Umbilical cord (tissue), 2 donors: ENCODE results near the gene ABTB2. TPM values are rescaled to one million over a fixed set of nuclear protein-coding genes. Genes with fewer than 3 reads are reported as not detected.
A peak's percentile ranks its signal among the peaks of the same experiment; 100 is the strongest.

Experiments used
- DNase-seq: peaks from one replicate; pipeline ENCODE4 v3.0.0-alpha.2; 2015; ENCODE audit warnings: low spot score
- total RNA-seq: library from RNA; depleted of rRNA; stranded (reverse); fragments of >200 nt; gene quantifications from one replicate; pipeline ENCODE4 v1.2.3, GENCODE V29; 2014; ENCODE audit warnings: low replicate concordance; ENCODE audit not compliant: insufficient read depth

Gene ABTB2
- total RNA-seq, 1 donor from 2014 or later: 3.9 TPM

DNA sequence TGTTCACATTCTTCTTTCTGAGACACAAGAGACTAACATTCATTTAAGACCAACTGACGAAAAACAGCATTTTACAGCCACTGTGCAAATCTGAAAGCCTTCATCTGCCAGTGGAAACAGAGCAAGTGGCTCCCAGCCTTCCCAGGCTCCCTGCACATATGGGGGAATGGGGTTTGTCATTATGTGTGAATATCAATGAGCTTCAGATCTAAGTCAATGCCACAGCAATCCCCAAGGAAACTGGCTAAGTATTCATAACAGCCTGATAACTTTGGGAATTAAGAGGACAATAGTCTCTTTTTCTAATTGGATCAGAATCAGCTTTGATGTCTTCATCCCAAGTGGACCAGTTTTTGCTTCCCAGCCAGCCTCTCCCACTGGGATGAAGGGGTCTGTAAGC lies 66.9 kb downstream of the ABTB2 start:
- DNase-seq: no peak

DNA sequence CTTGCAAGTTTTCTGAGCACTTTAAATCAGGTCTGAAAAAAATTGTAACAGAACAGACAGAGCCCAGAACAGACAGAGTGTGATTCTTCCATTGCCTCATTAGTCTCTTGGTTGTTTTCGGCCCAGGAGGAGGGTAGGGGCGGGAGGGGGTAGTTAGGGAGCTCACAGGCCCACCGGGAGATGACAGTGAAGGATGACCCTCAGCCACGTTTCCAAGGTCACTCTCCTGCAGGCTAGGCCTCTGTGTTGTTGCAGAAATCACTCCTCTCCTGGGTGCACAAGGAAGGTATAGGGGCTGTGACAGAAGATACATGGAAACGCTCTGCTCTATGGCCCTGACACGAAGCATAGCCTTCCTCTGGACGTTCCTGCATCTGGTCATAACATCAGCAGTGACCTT lies 69.3 kb downstream of the ABTB2 start:
- no peak for DNase-seq

DNA sequence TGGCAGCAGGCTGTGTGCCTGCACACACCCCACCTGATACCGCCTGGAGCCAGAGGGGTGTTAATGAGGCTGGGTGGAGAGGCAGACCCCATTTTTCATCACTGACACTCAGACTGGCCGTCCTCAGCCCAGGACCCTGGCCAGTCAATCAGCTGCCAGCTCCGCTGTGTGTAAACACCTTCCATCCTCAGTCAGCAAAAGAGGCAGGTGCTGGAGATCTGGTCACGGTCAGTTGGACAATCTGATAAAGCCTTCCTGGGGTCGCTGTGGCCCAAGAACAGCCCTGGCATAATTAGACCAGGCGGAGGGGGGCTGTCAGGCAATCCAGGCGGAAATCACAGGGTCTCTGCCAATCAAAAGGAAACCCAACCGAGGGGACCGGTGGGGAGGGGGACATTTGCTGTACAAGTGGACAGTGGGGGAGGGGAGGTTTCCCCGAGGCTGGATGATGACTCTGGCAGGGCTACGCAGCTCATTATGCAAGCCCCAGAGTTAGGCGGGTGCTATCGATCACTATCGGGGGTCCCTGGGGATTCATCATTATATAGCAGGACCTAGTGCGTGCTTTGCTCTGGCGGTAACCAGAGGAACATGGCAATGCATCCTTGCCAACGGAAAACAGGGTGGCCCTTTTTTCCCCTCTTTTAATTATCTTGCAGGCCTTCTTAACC lies 72.9 kb downstream of the ABTB2 start:
- no peak for DNase-seq

DNA sequence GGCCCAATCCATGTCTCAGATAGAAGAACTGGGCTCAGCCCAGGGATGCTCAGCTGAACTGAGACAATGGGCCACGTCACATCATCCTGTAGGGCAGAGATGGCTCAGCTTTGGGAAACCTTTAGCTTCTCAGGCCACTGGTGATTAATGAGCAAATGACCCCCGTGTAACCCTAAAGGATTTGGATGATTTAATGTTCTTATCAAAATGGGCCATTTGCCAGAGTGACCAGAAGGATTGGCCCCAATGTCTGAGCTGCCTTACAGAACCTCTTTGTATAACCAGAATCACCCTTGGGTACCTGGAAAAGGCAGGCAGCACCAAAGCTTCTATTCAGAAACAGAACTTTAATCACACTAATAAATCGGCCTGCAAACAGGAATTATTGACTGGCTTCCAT lies 73.7 kb downstream of the ABTB2 start:
- no peak for DNase-seq

DNA sequence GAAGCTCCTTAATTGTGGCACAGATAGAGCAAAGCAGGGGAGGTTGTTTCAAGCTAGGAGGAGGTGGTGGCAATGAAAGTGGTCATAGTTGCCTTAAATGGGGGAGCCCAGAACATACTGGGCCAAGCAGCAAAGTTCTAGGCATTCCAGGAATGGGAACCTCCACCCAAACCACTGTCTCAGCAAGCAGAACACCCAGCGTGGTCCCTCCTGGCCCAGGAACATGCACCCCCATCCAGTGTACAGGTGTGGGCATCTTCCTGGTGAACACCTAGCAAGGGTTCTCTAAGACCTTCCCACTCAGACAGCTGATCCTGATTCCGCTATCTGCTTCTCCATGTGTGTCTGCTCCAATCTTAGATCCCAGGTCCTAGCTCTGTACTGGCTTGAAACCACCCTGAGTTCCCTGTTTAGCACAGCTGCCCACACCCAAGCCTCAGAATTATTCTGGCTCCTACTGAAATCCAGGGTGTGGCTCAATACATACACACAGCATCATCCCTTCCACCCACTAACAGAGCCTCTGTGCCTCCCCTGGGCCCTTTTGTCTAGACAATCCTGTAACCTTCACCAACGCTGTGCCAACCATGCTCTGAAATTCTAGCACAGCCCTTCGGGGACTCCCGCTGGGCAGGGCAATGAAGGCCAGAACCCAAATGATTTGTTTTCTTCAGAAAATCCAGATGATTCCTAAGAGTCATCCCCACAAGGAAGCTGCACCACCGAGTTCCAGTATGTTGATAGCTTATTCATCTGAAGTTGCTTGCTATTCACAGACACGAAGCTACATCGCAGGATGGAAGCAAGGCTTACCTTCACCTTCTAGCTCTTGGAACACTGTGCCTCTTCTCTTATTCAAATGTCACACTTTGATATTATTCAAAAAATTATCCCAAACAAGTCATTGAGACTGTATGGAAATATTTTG lies 76.6 kb downstream of the ABTB2 start:
- peak; percentile 60 for DNase-seq

DNA sequence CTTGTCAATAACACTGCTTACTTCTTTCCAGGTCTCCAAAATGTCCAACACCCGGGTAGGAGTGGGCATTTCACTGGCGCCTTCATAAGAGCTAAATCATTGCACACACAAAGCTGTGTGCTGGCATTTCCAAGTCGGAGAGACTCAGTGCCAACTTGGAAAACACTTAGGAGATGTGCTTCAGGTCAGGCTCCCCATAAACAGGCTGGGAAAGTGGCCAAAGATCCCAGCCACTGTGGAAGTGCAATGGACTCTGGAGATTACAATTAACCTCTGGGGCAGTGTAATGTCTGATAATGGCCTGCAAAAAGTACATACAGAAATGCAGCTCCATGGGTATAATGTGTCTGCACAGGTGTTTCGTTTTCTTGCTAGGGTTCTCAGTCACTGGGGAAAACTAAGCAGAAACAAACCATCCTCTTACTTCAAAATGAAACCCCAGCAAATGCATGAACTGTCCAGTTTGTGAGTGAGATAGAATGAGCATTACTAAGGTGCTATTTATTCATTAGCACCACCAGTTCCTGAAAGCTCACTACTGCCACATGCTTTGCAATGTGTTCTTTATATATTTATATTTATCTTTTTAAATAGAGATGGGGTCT lies 79.0 kb downstream of the ABTB2 start:
- DNase-seq: no peak

DNA sequence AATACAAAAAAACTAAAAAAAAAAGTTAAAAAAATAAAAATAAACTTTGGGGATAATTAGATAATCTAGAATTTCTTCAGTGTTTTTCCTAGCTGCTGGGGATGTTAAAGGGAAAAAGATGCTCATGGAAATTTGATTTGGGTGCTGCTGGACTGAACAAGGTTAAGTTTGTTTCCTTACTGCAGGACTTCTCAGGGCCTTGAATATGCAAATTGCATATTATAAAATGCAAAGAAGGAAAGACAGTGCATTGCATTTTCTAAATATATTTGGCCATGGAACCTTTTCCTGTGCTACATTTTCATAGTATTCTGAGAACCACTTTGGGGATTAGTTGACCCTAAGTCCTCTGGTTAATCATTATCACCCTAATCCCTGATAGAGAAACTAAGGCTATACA lies 79.6 kb downstream of the ABTB2 start:
- DNase-seq: no peak

DNA sequence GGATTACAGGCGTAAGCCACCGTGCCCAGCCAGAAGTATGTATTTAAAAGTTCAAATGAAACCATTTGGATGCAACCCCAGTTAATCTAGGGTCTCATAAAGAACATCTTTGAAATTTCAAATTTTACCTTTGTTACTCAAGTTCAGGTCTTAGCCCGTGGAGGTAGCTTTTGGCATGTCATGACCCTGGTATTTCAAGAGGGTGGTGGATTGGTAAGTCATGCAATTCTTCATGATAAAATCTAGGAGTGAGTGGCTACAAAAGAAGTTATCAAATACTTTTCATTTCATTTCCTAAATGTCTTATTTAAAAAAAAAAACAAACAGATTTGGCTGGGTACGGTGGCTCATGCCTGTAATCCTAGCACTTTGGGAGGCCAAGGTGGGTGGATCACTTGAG lies 80.6 kb downstream of the ABTB2 start:
- no peak for DNase-seq

DNA sequence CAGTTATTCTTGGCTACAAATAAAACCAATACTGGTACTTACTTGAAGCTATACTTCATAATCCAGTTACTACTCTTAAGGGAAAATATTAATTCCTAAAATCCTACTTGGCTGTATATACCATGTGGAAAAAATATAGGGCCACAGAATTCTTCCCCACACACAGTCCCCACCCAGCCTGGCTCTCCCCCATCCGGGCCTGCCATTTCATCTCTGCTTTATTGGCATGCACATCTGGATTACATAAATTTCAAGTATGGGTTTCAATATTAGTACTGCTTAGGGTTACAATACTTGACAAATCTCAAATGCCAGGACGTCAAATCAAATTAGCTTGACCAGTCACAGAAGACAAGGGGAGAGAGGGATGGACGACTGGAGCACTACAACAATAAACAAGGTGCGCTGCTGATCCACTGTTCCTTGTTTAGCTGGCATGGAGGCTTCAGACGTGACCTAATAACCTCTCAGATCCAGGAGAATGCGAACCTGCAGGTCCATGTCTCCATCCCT lies 81.4 kb downstream of the ABTB2 start:
- DNase-seq: no peak

DNA sequence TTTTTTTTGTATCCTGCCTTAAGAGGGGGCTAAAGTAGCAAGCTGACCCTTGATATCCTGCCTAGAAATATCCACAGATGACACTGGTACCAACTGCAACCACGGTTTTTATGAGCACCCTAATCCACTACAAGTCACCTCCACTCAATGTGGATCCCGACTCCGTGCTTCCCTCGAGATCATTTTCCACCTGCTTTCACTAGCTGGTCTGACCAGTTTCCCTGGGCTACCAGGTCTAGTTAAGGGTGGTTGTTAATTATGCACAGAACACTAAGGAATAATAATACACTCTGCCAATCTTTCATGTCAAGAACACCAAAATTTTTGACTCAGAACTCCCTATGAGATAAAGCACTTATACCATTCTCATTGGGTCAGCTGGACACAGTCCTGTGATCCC lies 82.3 kb downstream of the ABTB2 start:
- no peak for DNase-seq

DNA sequence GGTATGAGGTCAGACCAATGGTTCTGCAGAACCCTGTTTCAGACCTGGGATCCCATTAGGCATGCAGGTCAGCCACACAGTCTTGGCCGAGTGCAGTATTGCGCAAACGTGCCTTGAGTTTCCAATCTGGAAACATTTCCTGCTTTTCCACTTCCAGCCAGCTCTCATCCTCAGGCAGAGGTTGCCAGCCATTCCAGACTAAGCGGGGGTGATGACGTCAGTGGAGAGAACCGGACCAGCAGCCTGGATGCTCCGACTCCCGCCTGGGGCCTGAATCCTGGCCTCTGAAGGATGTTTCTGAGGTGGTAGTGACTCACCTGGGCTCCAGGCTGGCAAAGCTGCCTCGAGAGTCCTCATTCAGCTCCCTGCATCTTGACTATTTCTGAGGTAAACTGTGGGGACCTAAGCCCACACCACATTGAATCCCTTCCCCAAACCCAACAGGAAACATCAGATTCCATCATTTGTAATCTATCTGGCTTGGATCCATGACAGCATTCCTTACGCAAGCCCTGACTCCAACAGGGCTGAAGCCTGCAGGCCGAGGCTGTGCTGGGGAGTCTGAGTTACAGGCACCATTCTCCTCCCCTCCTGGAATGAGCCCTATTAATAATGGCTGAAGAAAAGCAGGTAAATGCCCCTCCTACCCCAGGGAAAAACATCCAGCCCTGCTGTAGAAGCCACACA lies 83.0 kb downstream of the ABTB2 start:
- DNase-seq: peak; percentile 88

DNA sequence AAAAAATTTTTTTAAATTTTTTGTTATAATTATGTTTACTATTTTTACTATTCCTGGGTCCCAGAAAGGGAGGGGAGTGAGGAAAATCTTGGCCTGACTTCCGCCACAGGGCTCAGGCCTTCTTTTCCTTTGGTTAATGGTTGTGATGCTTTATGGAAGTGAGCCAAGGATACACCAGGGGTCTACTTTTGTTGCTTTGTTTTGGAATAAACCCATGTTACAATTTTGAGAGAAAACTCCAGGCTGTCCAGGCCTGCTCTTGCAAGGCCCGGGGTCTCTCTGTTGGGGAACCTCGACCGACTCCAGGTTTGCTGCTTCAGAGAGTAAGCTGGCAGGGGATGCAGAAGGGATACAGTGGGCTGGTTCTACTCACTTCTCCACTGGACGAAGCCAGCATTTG lies 84.7 kb downstream of the ABTB2 start:
- DNase-seq: no peak

DNA sequence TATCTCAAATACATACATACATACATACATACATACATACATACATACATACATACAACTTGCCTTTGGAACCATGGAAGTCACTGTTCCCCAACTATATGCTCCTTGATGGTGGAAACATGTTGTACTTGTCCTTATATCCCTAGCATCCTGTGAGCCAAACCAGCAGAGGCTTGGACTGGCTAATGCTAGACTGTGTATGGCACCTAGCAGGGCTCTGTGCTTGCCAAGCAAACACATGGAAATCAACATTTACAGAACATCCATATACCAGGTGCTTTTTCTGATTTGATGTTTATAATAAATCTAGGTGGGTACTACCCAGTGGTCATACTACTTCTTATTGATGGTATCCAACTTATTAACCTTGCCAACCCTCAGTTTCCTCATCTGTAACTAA lies 86.1 kb downstream of the ABTB2 start:
- DNase-seq: no peak

DNA sequence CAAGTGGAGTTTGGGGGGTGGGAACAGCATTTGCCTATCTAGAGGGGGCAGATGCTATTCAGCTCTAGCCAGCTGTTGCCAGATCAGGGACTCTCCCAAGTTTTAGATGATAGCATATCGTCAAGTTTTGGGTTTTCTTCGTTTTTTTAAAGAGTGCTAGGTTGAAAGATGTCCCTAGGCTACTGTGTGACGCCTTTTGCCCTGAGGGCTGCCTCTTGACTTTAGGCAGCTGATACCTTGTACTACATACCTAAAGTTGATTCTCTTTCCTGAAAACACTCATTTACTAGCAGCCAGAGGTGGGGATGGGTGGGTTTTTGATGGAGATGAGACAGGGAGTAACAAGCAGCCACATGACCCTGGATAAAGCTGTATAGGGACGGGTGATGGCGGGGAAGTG lies 87.1 kb downstream of the ABTB2 start:
- DNase-seq: no peak

DNA sequence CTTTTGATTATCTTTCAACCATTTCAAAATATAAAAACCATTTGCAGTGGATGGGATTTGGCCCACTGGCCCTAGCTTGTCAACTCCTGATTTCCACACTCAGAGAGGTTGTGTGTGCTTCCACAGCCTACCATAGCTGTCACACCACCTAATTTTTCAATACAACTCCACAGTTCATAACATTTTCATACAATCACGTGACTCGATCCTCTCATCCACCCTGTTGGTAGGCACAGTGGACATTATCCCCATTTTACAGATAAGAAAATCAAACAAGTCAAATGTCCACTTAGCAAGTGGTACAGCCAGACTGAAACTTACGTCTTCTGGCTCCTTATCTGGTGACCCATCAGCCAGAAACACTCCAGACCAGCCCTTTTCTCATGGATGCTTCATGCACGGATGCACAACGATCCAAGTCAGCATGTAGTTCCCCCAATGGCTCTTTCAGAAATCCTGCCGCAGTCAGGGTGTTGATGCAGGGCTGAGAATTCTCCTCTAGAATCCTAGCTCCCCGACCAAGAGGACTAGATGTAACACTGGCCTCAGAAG lies 88.0 kb downstream of the ABTB2 start:
- no peak for DNase-seq

DNA sequence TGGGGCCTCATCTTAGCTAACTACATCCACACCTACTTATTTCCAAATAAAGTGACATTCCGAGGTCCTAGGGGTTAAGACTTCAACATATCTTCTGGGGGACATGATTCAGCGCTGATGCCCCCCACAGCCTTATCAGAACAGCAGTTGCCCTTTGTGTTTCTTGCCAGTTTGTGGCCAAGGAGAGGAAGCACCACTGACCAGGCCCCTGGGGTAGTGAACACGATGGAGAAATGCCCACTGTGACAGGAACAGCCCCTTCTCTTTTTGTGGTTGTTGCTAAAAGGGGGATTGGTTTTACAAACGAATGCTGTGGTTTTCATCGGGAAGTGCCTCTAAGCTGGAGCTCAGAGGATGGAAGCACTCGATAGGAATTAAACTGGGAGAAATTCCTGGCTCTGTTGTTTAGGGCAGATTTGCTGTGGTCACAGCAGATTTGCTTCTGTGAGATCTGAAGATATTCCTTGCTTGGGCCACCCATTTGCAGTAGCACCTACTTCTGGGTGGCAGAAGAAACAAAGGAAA lies 88.8 kb downstream of the ABTB2 start:
- DNase-seq: no peak

DNA sequence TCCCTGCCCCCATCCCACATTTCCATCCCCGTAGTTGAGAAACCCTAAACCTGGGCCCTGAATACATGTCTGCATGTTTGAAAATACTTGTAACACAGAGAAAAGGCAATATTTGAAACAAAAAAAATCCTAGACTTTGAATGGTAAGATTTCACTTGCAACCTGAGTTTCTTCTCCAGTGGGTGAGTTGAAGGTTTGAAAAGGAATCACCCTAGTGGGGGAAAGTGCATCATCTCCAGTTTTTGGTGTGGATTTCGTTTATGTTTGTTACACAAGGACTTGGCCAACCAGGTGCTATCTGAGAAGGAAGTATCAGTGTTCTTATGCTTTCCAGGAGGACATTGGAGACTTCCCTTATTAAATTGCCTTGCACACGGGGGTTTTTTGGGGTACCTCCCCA lies 90.4 kb downstream of the ABTB2 start:
- no peak for DNase-seq

DNA sequence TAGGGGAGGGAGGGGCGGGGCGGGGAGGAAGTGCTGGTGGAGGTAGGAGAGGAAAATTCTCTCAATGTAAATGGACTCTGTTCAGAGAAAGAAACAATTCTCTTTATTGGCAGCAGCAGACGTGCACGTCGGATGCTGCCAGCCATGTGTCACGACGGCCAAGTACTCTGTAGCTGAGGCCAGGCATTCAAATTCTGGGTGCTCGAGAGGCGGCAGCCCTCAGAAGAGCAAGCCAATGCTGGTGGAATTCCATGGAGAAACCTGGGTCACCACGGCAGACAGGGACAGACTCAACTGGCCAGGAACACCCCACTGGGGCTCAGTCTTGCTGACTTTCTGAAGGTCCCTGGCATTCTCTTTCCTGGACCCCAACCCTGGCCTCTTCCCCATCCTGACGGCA lies 90.8 kb downstream of the ABTB2 start:
- DNase-seq: no peak

DNA sequence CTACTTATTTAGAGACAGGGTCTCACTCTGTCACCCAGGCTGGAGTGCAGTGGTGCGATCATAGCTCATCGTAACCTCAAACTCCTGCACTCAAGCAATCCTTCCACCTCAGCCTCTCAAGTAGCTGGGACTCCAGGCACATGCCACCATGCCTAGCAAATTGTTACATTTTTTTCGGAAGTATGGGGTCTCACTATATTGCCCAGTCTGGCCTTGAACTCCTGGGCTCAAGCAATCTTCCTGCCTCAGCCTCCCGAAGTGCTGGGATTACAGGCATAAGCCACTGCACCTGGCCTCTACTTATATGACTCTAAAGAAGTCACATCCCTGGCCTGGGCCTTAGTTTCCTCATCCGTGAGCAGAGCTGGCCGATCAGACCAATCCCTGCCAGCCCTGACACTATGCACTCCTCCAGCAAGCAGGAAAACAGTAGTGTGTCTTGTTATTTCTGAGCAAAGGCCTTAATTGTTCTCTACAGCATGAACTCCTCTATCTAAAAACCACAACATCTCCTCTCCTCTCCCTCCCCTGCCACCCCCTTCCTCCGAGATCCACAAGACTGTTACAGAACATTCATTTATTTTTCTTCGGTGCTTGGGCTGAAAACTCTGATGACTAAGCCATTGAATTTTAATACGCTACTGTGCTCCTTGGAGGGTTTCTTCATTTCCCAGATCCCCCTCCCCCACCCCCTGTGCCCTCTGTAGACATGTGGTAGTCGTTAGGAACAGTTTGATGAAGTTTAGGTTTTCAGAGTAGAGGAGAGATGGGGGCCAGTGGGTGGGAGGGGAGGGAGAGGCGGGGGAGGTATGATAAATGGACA lies 91.5 kb downstream of the ABTB2 start:
- DNase-seq: peak; percentile 35

DNA sequence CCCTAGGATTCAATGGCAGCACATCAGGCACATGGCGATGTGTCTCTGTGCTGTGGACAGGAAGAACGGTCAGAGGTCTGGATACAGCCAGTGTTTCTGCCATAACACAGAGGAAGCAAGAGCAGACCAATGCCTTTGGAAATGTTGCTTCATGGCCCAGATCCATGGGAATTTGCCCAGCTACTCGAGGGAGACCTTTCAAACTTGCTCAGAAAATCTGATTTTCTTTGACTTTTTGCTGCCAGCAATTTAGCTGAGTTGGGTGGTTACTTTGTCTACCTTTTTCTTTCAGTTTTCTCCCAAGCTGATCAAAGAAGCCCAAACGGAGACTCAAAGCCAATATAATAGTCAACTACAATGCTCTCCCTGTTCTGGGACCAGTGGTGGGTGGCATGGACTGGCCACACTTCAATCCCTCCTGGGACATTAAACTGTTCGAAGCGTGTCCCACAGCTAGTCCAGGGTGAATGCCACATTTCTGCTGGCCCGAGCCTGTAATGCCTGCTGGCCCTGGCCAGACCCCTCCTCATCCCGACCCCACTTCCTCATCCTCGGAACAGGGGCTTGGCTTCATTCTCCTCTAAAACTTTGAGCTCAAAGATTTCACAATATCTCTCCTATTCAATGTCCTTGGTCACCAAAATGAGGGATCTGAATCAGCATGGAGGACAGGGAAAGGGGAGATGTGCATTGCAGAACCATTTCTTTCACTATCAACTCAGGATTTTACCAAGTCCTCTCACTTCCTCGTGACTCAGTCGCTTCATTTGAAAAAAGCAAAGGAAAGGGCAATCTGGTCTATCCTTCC lies 93.3 kb downstream of the ABTB2 start:
- DNase-seq: no peak
